HG03175 (cell line): Measurements from ENCODE around the gene GLOD5.
A peak's percentile ranks its signal among the peaks of the same experiment; 100 is the strongest.
"Not testable (repeated sequence)": the region's sequence is repeated elsewhere in the genome, so short reads cannot be mapped to it uniquely, and the experiment has no call there.

Experiments used
- ATAC-seq: cut with Tn5 transposase; IDR thresholded peaks from one replicate; pipeline ENCODE4 v1.9.1; 2021; ENCODE audit warnings: mild to moderate bottlenecking, moderate library complexity; ENCODE audit not compliant: unreplicated experiment

Gene GLOD5

DNA sequence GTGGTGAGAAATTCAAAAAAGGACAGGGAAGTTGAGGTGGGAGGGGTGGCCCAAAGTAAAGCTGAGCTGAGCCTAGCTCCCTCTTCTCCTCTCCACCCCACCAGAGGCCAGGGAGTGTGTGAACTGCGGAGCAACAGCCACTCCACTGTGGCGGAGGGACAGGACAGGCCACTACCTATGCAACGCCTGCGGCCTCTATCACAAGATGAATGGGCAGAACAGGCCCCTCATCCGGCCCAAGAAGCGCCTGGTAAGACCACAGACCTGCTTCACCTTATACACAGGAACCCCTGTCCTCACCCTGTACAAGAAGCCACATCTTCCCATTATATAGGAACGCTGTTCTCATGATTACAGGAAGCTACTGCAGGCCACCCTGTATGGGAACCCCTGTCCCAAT, 30.7 kb downstream of the GLOD5 start:
- ATAC-seq: no peak

DNA sequence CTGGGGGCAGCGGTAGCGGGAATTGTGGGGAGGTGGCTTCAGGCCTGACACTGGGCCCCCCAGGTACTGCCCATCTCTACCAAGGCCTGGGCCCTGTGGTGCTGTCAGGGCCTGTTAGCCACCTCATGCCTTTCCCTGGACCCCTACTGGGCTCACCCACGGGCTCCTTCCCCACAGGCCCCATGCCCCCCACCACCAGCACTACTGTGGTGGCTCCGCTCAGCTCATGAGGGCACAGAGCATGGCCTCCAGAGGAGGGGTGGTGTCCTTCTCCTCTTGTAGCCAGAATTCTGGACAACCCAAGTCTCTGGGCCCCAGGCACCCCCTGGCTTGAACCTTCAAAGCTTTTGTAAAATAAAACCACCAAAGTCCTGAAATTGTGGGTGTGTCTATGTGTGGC, 32.4 kb downstream of the GLOD5 start:
- no peak for ATAC-seq

DNA sequence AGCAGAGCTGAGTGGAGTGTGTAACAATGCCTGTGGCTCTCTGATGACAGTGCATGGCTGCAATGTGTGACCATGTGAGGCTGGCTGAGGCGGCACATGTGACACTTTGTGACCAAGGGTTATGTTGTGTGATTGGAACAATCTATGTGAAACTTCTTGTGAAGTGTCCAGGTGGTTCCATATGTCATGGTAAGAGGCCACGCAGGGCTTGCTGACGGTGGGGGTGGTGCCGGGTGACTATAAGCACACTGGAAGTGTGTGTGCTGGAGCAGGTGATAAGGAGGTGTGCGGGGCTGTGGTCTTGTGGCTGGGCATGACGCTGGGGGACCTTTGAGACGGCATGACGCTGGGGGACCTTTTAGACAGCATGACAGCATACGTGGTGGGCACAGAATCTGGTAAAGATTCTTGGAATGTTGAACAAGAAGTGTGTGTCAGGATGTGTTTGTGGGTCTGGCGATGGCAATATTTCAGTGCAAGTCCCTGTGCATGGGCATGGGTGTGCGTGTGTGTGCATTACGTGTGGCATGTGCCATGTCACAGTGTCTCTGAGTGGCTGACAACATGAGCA, 32.9 kb downstream of the GLOD5 start:
- ATAC-seq: no peak

DNA sequence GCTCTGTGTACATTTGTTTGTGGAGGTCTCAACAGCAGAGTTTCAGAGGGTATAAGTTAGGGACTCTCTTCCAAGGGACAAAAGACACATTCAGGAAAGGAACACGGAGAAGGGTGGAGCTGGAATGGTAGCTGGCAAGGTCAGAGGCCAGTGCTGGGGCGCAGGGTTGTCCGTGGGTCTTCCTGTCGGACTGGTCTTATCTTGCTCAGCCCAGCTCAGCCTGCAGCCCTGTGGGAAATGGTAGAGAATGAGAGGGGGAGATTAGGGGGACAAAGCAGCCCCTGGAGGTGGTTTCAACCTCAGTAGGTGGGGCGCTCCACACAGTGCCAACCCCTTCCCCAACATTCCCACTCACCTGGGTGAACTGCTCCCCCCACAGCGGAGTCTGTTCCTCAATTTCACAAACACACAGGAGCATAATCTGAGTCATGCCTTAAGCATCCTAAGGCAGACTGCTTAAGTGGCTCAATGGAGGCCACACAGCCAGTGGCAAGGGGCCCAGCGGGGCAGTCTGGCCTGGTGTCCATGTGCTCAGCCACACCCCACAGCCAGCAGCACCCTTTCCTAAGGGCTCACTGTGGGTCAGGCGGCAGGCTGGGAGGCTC, 33.5 kb downstream of the GLOD5 start:
- no peak for ATAC-seq

DNA sequence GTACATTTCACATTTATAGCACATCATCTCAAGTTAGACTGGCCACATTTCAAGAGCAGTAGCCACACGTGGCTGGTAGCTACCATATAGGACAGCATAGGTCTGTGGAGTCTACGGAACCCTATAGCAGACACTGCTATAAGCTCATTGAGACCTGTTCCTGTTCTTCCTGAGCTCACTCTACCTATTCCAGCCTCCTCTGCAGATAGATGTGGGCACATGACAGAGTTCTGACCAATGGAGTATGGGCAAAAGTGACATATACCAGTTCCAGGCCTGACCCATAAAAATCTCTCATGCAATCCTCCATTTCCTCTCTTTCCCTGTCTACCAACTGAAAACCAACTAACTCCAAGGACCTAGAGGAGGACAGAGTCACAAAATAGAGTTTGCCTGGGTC, 36.8 kb downstream of the GLOD5 start:
- no peak for ATAC-seq

DNA sequence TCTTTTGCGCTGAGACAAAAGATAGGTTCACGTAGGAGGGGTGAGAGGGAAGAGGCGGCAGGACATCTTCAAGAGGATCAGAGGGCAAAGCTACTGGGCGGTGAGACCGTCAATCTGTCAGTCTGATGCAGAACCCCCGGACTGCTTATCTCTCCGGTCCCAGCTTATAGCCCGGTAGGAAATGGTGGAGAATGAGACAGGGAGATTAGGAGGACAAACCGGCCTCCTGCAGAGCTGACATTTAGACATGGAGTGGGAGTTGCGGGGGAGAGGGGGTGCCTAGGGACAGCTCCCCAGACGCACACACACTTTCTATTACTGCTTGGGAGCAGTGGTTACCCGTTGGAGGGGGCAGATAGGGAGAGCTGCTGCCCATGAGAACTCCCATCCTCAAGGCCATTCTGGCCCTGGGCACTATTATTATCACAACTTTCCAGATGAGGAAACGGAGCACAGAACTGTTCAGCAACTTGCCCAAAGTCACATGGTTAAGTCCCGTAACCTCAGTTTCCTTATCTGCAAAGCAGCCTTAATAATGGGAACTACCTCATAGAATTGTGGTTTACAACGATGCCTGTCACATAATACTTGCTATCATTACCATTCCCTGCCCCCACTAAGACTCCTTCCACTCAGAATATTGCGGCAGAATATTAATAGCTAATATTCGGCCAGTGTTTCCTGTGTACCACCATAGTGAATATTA, 39.2 kb downstream of the GLOD5 start:
- ATAC-seq: no peak

DNA sequence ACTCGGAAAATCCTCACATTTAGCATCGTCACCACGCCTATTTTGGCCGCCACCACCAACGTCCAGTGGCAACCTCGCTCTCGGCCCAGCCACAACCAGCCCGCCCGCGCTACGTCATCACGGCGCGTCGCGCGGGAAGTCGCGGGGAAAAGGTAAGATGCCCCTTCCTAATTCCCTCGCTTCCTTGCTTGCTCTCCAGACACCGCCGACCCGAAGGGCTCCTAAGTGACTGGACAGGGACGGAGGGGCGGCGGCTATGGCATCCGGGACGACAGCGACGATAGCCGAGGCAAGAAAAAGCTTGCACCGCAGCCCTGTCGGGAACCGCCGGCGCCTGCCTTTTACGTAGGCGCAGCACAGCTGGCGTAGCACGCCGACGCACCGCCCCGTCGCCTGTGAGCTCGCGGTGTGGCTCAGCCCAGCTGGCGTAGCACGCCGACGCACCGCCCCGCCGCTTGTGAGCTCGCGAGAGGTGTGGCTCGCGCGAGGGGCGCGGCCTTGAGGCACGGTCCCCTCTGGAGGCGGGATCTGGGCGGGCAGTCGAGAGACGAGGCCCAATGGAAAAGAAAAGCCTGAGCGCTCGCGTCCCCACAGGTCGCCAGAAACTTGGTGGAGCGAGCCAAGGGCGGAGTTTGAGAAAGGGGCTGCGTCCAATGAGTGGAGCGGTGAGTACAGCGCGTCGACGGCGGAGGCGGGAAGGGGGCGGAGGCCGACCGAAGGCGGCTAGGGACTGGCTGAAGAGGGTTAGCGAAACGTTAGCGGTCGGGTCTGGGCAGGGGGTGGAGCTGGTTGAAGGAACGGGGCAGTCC, 39.9 kb downstream of the GLOD5 start, which contains the start of gene HDAC6:
Gene HDAC6 (plus strand): TSS at position 788 of the 809 bp plus-strand sequence. CDS start 626 bp downstream, outside the sequence.
- peak; percentile 85 for ATAC-seq

DNA sequence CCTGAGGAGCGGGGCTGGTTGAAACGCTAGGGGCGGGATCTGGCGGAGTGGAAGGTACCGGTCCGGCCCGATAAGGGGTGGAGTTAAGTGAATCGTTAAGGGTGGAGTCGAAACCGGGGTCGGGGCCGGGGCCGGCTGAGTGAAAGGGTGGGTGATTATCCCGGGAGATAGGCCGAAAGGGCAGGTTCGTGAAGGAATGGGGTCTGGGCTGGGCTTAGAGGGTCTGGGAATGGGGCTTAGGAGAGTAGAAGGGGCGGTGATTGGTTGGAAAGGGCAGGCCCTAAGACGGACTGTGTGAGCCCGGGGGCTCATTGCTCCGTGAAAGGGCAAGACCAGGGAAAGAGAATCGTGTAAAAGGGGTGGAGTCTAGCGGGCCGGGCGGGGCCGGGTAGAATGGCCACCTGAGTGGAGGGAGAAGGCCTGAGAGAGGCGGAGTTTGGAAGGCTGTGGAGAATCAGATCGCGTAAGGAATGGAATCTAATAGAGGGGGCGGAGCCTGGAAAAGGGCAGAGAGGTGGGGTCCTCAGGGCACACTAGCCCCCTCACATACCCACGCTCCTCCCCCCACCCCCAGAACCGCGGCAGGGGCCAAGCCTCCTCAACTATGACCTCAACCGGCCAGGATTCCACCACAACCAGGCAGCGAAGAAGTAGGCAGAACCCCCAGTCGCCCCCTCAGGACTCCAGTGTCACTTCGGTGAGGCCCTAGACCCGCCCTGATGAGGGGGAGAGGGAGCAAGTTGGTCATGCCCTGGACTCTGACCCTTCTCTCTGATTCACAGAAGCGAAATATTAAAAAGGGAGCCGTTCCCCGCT, 40.8 kb downstream of the GLOD5 start:
- peak; percentile 48 for ATAC-seq

DNA sequence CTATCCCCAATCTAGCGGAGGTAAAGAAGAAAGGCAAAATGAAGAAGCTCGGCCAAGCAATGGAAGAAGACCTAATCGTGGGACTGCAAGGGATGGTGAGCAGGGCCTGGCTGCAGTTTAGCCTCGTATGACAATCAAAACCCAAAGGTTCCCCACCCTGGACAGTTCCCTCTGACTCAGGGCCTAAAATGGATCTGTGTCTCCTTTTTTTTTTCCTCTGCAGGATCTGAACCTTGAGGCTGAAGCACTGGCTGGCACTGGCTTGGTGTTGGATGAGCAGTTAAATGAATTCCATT, 41.3 kb downstream of the GLOD5 start:
- no peak for ATAC-seq

DNA sequence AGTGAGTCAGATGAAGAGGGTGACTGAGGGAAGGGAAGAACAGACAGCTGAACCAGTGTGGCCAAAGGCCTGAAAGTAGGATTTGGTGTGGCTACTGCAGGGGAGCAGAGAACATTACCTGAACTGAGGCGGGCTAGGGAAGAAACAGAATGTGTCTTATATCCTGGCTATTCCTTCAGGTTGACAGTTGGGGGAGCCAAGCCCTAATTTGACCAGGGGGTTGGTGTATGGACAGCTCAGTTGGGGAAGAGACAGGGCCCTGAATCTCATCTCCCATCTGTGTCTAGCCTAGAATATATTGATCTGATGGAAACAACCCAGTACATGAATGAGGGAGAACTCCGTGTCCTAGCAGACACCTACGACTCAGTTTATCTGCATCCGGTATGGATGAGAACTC, 44.5 kb downstream of the GLOD5 start:
- ATAC-seq: no peak

DNA sequence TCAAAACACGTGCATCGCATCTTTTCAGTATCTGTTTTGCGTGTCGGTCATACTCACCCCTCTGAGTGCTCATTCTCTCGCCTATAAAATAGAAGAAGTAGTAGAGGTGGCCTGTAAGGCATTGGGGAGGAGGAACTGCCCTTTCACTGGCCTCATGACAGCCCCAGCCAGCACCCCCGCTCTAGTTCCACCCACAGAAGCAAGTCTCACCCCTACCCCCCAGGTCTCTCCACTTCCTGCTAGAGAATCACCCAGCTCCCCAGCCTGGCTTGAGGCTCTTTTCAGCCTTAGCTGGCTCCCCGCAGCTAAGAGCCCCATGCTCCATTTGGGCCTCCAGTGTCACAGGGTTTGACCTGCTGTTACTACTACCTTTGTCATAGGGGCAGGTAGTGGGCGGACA, 52.1 kb downstream of the GLOD5 start:
- no peak for ATAC-seq

DNA sequence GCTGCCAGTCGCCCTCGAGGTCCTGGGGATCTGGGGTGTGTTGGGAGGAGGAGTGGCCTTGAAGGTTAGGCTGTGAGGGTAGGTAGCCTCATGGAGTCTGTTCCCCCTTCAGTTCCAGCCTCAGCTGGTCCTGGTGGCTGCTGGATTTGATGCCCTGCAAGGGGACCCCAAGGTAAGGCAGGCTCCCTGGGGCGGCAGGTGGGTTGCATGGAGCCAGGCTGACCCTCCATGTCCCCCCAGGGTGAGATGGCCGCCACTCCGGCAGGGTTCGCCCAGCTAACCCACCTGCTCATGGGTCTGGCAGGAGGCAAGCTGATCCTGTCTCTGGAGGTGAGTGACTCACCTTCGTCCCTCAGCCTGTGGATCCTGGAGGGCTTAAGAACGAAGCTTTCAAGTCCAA, 53.2 kb downstream of the GLOD5 start:
- ATAC-seq: no peak

DNA sequence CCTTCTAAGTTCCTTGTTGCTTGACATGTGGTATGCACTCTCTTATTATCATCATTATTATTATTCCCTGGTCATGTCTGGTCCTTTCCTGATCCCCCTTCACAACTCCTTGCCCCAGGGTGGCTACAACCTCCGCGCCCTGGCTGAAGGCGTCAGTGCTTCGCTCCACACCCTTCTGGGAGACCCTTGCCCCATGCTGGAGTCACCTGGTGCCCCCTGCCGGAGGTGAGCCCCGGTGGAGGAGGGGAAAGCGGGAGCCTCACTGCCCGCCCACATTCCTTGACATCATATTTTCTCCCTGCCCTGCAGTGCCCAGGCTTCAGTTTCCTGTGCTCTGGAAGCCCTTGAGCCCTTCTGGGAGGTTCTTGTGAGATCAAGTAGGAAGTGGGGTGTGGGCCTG, 53.7 kb downstream of the GLOD5 start:
- no peak for ATAC-seq

DNA sequence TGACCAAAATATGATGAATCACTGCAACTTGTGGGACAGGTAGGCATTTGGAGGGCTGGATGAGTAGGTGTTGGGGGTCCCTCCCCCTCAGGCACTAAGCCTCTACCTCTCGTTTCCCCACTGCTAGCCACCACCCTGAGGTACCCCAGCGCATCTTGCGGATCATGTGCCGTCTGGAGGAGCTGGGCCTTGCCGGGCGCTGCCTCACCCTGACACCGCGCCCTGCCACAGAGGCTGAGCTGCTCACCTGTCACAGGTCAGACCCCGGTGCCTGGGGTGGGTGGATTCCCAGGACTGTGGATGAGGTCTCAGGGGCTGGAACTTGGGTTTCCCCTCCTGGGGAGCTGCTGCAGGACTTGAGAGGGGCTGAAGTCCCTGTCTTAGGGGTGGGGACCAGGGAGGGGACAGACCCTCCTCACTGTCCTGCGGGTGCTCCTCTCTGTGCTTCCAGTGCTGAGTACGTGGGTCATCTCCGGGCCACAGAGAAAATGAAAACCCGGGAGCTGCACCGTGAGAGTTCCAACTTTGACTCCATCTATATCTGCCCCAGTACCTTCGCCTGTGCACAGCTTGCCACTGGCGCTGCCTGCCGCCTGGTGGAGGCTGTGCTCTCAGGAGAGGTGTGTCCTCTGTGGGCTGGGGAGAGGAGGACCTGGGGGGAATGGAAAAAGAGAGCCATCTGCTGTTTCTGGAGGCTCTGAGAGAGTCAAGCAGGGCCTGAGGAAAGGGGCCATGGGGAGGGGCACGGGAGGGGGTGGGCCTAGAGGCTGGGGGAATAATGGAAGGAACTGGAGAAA, 54.7 kb downstream of the GLOD5 start:
- no peak for ATAC-seq

DNA sequence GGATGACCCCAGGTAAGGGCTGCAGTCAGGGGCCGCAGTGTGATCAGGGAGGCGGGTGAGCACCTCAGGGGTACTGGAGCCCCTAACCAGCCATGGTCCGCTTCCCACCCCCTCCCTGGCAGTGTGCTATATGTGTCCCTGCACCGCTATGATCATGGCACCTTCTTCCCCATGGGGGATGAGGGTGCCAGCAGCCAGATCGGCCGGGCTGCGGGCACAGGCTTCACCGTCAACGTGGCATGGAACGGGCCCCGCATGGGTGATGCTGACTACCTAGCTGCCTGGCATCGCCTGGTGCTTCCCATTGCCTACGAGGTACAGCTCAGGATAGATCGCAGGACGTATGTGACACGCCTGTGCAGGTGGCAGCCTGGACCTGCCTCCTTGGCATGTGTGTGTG, 56.6 kb downstream of the GLOD5 start:
- no peak for ATAC-seq

DNA sequence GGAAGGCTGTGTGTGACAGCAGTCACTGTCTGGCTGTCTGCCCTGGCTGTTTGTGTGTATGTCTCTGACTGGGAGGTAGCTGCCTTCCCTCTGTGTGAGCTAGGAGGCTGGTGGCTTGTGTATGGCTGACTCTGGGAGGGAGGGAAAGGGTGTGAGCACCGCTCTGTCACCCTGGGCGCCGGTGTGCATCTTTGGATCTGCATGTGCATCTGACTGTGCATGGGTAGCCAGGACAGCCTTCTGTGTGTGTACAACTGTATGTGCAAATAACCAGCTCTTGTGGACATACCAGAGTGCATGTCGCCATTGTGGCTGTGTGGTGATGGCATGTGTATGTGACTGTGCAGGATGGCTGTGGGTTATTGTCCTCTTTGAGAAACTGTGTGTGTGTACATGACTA, 57.3 kb downstream of the GLOD5 start:
- ATAC-seq: no peak

DNA sequence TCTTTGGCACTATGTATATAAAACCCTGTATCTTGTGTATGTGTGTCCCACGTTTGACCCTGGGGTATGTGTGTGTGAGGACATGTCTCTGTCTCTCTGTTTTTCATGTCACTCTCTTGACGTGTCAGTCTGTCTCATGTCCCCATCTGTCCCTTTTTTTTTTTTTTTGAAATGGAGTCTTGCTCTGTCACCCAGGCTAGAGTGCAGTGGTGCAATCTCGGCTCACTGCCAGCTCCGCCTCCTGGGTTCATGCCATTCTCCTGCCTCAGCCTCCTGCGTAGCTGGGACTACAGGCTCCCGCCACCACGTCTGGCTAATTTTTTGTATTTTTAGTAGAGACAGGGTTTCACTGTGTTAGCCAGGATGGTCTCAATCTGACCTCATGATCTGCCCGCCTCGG, 57.8 kb downstream of the GLOD5 start:
- ATAC-seq: not testable (repeated sequence)

DNA sequence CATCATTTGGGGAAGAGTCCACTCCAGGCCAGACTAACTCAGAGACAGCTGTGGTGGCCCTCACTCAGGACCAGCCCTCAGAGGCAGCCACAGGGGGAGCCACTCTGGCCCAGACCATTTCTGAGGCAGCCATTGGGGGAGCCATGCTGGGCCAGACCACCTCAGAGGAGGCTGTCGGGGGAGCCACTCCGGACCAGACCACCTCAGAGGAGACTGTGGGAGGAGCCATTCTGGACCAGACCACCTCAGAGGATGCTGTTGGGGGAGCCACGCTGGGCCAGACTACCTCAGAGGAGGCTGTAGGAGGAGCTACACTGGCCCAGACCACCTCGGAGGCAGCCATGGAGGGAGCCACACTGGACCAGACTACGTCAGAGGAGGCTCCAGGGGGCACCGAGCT, 61.5 kb downstream of the GLOD5 start:
- no peak for ATAC-seq
